NCI-H1930 (cell line): ENCODE results near the gene ALDH1L1.

ENCODE experiments used
- DNase-seq, 2 experiments: peaks; one replicate each; lab custom pipeline; 2025; lab: John Stamatoyannopoulos, UW

ALDH1L1 gene

DNA sequence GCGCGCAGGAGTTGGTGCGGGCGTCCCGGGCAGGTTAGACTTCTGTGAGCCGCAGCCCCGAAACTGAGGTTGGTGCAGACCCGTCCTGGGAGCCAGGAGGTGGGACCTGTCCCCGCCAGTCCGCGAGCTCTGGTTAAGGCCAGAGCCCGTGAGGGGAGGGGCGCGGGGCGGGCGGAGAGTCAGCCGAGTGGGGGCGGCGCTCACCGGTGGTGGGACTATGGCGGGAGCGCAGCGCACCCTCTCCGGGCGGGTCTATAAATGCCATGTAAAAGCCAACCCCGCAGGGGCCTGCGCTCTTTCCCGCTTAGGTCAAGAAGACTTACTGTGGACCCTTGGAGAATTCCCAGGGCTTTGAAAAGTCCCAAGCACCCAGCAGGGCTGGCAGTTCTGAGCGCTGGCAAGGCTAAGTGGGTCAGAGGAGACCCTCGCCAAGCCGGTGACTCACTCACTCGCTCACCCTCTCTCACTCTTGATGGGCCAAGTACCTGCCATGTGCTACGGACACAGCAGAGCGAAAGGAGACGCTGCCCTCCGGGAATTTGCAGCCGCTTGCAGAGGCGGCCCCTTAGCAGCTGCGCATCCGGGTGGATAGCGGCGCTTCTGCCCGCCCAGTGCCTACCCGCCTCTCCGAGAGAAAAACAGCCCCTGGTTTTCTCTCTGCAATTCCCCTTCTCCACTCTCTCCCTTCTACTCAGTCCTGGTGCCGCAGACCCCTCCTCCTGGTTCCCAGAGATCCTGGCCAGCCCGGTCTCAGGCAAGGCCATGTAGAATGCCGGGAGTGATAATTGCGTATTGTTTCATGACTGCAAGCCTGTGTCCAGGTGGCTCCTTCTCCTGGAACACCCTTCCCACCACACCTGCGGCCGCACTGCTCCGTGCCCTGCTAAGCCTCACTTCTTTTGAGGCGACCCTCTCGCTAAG, at the start of gene ALDH1L1:
TSS of gene ALDH1L1 (minus strand) at position 110 of the 921 bp plus-strand sequence. CDS start 19,607 bp downstream, outside the sequence.
- peak; percentile 4 to 24 for DNase-seq

DNA sequence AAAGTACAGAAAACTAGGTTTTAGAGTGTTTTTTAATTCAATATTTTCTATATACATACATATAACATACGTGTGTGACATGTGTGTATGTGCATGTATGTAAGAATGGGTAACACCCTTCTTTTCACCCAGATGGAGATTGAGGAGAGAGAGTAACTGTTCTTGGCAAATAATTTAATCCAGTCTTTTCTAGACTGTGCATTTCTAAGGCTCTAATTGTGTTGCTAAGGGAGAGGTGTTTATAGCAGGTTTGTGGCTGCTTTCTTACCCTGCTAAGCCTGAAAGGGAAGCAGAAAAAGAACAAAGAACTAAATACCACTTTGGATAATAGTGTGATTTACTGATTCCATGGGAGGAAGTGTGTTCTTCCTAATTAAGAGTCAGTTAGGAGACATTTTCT, 46.0 kb upstream of the ALDH1L1 start:
- DNase-seq: no peak

DNA sequence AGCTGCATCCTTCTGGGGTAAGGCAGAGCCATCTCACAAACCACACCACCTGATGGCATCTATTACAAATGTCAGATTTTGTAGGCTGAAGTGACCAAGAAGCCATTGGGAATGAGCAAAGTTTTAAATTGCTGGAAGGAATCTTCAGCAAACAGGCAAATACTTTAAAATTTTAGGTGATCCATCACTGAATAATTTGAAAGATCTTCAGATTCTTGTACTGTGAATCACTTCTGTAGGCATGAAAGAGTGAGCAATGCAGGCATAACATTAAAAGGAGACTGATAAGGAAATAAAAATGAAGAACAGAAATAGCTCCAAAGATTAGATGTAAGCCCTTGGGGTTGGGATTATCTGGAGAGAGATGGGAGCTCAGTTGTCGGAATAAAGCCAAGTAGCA, 36.0 kb upstream of the ALDH1L1 start:
- no peak for DNase-seq

DNA sequence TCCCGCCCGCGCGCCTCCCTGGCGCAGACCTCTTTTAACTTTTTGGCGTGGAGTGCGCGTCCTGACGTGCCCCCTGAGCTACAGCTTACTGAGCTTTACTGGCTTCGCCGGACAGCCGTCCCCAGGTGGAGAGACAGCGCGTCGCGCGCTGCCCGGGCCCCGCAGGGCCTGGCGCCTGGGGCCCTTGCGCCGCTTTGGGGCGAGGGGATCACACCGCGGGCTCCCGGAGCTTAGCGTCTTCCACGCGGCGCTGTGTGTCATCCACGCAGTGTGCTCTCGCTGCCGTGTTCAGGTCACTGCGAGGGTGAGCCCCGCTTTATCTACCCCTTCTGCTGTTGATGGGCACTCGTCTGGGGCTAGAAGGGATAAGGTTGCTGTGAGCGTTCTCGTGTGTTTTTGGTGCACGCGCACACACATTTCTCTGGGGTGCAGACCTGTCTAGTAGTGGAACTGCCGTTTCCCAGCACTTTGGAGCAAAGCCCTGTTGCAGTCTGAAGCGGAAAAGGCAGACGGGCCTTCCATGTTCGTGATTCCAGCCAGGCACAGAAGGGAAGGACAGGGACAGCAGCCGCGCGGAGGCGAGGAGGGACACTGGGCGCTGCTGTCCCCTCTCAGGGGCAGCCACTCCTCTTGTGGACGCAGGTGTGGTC, 33.1 kb upstream of the ALDH1L1 start:
- peak in 1 of 2 experiments; percentile 53 for DNase-seq

DNA sequence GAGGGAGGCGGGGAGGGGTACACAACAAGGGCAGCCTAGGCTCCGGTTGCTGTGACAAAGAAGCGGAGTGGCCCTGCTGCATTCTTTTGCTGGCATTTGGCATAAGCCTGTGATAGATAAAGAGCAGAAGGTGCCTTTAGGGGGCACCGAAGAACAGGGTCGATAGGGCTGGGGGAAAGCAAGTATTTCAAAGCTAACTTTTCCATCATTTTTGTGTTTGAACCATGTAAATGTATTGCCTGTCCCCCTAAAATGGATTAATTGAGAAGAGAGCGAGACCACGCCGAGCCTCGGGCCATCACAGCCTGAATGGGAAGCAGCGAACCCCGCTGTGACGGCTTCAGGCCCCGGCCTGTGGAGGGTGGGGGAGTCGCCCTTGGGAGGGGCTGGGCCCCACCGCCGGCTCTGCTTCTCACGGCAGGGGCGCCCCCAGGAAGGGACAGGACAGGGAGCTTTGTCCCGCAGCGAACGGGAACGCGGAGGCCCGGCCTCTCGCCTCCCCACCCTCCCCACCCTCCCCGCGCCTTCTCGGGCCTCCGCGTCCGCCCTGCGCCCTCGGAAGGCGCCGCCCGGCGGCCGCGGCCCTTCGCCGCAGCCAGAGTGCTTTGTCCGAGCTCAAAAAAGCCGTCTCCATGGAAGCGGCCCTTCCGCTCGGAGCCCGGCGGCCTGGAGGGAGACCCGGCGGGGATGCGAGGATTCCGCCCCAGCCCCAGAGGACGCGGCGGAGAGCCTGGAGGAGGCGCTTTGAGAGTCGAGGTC, 32.4 kb upstream of the ALDH1L1 start:
- peak; percentile 36 to 55 for DNase-seq

DNA sequence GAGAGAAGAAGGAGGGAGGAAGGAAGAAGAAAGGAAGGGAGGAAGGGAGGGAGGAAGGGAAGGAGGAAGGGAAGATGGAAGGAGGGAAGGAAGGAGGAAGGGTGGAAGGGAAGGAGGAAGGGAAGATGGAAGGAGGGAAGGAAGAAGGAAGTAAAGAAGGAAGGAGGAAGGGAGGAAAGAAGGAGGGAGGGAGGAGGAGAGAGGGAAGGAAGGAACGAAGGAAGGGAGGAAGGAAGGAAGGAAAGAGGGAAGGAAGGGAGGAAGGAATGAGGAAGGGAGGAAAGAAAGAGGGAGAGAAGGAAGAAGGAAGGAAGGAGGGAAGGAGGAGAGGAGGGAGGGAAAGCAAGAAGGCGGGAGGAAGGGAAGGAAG, 31.8 kb upstream of the ALDH1L1 start:
- DNase-seq: no peak

DNA sequence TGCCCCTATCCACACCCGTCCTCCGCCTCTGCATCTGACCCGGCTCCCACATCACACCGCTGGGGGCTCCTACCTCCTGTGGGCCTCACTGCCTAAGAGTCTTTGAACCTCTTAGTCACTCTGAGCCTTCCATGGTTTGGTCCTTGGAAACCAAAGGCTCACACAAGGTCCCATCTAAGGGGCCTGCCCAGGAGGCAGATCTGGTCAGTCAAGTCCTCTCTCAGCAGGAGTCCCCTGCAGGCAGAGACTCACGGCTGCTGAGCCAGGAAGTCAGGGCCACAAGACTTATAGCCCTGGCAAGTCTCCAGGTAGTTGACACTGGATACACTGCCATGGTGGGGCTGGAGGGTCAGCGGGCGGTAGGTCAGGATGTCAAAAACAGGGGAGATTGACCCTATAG, 31.2 kb upstream of the ALDH1L1 start:
- no peak for DNase-seq

DNA sequence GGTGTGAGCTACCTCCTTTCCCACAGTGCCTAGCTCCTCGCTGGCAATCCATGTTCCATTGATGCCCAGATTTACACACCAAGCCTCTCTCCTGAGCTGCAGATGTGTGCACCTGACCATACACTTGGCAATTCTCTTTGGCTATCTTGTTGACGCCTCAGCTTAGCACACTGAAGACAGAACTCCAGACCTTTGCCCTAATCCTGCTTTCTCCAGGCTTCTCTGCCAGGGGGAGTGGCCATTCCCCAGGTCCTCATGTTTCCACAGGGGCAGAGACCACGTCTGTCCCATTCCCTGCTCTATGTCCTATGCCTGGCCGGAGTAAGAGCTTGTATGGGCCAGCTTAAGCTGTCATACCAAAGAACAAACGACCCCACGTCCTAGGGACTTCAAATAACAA, 30.2 kb upstream of the ALDH1L1 start:
- no peak for DNase-seq

DNA sequence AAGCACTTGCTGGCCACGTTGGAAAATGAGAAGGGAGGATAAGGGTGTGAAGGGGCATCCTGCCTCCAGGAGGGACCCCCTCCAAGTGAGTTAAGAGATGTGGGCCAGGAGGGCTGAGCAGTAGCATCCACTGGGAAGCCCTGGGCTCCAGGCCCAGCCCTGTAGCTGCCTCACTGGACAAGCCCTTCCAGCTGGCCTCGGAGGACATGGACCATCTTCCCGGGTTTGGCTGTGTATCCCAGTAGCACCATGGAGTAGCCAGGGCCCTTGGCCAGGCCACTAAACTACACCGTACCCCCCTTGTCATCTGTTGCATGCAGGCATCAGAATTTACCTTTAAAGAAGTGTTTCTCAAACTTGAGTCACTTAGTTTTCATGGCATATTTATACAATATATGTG, 29.4 kb upstream of the ALDH1L1 start:
- no peak for DNase-seq

DNA sequence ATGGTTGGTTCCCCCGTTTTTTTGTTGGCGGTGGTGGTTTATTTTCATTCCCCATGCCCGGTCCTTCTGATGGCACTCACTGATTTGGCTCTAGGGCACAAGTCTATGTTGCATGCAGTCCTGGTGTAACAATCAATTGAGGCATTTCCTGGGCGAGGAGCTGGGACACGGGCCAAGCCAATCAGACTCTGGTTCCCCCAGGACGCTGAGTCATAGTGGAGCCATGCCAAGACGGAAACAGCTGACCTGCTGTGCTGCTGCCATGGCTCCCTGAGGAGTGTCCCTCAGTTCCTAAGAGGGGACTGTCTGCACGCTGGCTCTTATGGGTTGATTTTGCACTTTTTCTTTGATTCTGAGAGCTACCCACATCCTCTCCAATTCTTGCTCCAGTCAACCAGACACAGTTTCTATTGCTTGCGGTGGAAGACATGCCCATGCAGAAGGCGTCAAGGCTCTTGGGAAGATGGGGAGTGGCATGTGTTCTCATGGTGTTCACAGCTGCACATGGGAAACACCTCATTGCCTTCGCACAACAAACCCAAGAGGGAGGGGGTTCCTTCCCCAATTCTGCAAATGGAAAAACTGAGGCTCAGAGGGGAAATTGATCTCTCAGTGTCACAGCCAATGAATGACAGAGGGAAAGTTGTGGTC, 28.3 kb upstream of the ALDH1L1 start:
- peak in 1 of 2 experiments; percentile 18 for DNase-seq

DNA sequence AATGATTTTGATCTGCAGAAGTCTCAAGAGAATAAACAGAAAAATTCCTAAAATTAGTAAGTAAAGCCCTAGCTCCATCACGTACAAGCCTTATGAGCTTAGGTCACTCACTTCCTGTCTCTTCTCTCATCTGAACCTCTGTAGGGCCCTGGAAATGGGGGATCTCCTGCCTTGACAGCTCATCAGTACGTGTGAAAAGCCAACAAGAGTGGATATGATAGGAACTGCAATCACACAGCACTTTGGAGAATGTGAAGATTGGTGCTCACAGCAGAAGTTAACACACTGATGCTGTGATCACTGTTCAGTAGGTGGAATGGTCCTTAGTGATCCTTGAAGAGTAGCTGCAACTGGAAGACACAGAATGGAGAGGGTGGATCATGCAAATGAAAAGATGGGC, 27.8 kb upstream of the ALDH1L1 start:
- no peak for DNase-seq

DNA sequence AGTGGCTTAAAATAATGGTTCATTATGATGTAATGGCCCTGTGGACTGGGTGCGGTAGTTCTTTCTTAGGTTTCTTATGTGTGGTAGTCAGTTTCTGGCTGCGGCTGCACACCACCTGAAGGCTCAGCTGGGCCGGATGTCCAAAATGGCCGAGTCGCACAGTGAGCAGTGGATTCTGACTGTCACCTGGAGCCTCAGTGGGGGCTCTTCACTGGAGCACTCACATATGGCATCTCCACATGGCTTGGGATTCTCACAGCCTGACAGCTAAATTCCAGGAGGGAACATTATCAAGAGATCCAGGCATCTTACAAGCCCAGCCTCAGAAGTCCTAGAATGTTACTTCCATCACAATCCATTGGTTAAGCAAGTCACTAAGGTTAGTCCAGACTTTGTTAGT, 26.8 kb upstream of the ALDH1L1 start:
- DNase-seq: no peak

DNA sequence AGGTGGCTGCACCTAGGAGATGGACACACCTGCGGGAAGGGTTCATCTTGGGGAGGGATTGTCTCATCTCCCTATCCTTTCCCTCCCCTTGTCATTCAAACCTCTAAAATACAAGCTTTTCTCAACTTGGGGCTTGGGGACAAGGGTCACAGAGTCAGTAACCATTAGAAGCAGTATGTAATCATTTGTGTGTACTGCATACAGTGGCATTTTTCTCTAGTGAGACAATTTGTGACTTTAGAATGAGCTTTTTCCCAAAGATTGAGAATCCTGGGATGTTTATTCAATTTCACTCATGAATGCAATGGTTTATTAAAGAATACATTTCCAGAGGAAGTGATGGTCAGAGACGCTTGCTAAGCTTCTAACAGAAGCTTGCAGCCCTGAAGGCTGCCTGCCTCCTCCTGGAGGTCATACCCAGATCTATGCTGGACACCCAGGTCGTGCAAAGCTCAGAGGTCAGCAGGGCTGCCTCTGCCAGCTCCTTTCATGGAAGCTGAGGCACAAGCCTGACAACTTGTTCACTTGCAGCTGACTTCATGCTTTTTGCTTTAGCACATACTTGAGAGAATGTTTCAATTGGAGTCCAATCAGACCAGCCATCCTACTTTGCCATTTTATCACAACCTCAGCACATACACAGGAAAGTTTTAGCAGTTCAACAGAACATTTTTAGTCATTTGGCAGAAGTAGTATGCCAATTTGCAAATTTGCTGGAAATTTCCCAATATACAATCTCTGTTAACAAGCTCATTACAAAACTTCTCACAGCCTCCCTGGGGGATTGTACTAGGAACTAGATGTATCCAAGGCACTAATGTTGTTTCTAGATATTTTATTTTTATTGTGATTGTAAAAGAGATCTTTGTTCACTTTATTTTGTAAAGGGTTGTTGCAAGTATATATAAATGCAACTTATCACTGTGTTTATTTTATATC, 25.6 kb upstream of the ALDH1L1 start:
- DNase-seq: no peak

DNA sequence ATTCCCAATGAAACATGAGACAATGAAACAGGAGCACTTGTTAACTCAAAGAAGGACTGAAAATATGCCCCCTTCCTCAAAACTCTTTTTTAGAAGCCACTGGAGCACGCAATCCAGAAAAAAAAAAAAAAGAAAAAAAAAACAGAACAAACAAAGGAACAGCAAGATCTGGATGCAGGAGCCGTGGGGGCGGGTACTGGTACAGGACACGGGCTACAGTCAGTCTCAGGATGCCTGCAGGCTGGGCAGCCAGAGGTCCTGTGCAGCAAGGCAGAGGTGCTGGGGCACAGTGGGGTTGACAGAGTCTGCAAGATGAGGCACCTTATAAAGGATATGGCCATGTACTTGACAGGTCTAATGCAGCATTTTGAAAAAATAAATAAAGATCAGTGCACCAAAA, 22.3 kb upstream of the ALDH1L1 start:
- DNase-seq: no peak

DNA sequence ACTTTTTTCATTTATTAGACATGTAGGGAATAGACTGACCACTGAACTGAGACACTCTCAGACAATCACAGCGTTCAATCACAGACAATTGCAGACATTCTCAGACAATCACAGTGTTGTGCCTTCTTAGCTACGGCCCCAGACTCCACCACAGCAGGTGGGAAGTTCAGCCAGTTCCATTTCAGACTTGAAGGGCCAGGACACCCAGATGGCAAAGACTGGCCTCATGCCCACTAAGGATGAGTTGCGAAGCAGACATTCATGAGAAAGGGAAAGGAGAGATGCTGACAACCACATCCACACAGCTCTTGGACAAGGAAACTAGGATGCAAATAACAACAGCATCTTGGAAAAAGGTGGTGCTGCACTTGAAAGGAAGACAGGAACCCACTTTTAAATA, 21.9 kb upstream of the ALDH1L1 start:
- no peak for DNase-seq

DNA sequence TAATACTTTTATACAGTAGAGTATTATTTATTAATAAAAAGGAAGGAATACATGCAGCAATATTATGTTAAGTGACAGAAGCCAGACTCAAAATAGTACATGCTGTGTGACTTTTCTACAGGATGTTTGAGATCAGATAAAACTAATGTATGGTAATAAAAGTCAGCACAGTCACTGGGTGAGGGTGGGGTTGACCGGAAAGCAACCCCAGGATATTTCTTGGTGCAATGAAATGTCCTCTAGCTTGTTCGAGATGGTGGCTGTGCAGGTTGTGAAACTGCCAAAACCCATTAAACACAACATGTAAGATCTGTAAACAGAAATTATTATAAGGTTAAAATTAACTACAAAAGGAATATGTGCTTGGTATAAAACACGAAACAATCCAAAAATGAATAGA, 20.8 kb upstream of the ALDH1L1 start:
- DNase-seq: no peak

DNA sequence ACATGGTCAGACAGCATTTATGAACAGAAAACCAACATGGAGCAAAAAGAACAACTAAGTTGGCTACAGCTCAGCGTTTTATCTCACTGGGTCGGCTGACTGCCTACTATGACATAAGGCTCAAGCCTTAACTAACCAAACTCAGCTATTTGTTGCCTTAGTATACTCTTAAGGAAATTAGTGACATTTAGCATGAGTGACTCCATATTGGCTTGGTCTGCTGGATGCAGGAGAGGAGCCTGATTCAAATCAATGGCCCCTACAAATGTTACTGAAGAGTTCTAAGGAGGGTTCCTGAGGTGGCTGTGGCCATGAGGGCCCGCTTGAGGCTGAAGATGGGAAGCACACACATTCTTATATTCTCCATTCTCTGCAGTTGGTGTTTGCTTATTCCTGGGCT, 20.1 kb upstream of the ALDH1L1 start:
- no peak for DNase-seq

DNA sequence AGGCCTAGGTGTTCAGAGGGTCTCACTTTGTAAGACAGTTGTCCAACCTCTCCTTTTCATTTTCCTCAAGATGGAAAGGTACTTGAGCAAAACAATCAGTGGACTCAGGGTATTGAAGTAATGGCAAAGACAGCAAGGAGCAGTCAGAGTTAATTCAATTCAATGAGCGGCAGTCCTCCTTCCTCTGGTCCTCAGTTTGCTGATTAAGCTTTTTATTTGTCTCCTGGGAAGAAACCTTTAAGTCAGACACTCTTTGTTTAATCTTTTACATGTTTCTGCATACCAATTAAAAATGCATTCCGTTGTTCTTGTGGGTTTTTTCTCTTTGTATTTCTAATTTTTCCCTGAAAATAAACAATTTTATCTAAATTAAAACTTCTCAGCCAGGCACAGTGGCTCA, 18.9 kb upstream of the ALDH1L1 start:
- DNase-seq: no peak

DNA sequence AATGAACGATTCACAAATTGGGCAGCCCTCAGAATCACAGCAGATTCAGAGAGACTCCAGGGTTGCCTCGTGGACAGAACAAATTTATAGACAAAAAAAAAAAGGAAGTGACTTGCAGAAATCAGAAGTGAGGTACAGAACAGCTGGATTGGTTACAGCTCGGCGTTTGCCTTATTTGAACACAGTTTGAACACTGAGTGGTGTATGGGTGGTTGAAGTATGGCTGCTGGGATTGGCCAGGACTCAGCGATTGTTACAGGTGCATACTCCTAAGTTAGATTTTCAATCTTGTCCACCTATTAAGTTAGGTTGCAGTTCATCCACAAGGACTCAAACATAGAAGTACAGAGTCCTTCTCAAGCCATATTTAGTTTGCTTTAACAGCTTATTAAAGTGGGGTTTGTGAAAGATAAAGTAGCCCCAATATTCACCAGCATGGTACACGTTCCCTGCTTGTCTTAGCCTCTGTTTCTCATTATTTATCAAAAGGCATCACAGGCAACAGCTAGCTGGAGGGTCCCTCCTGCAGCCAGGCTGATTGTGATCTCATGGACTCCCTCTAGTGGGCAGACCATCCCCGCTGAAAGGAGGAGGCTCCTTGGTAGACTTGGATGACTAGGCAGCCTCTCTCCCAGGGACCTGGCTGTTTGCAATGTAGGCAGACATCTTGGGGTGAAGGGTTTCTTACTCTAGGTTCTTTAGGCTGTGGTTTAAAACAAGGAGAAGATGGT, 17.6 kb upstream of the ALDH1L1 start:
- peak; percentile 32 to 51 for DNase-seq

DNA sequence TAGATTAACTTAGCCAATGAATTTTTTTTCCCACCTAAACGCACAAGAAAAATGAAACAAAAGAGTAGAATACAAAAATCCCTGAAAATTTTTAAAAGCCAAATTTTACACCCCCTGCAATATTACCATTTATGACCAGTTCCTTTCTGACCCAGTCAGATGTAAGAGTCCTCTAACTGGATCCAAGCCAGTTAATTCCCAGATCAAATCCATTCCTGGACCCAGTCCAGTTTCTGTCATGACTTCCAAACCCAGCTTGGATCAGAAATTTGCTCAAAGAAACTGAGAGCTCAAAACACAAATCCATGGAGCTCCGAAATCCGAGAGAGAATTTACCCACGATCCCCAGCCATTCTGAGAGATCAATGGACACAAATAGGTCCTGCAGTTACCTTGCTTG, 17.0 kb upstream of the ALDH1L1 start:
- no peak for DNase-seq
